H1 (cell line): ENCODE results near the gene HOXA11. TPM values are rescaled to one million over a fixed set of nuclear protein-coding genes. Genes with fewer than 3 reads are reported as not detected.

ENCODE experiments used
- CHD7 ChIP-seq: fragments of 300-600 bp; sonication (generic); IDR thresholded peaks from 2 replicates; pipeline ENCODE4 v1.7.1; 2012; ENCODE audit warnings: low read length, moderate library complexity, mild to moderate bottlenecking, inconsistent platforms; ENCODE audit not compliant: insufficient replicate concordance
- CTCF ChIP-seq, 3 experiments: IDR thresholded peaks; 1 replicate in 2 of 3; 2 replicates in 1 of 3; pipeline versions ENCODE4 v1.5.1 to v1.6.1; 2011; ENCODE audit warnings: low read length in 3 of 3, mild to moderate bottlenecking in 3 of 3, inconsistent platforms in 2 of 3, low read depth in 1 of 3, moderate library complexity in 1 of 3; ENCODE audit not compliant: insufficient read depth in 1 of 3; ENCODE audit errors: control extremely low read depth in 1 of 3
- HDAC6 ChIP-seq: IDR thresholded peaks from one replicate; pipeline ENCODE4 v1.7.1; 2012; ENCODE audit warnings: low read depth, mild to moderate bottlenecking, inconsistent platforms, low read length, moderate library complexity
- KDM4A ChIP-seq: IDR thresholded peaks from one replicate; pipeline ENCODE4 v1.7.1; 2012; ENCODE audit warnings: low read depth, mild to moderate bottlenecking, moderate library complexity, low read length, inconsistent platforms; ENCODE audit not compliant: severe bottlenecking
- NANOG ChIP-seq: IDR thresholded peaks from 2 replicates; pipeline ENCODE4 v1.6.1; 2011; ENCODE audit warnings: low read length, low read depth, mild to moderate bottlenecking, inconsistent platforms; ENCODE audit not compliant: insufficient read depth, poor library complexity, severe bottlenecking
- RXRA ChIP-seq: IDR thresholded peaks from 2 replicates; pipeline ENCODE4 v1.6.1; 2011; ENCODE audit warnings: low read depth, mild to moderate bottlenecking, low read length, moderate library complexity; ENCODE audit not compliant: insufficient read depth
- ZNF274 ChIP-seq: IDR thresholded peaks from 2 replicates; pipeline ENCODE4 v1.7.0; 2012; ENCODE audit warnings: low read length, borderline replicate concordance; ENCODE audit errors: extremely low read depth
- polyA plus RNA-seq, 7 experiments: library from polyadenylated mRNA; depleted of rRNA in 3 of 7; stranded (reverse) in 5 of 7; unstranded in 2 of 7; fragments of >200 nt in 5 of 7; fragments of 200-250 nt in 2 of 7; gene quantifications; 1 replicate in 5 of 7; 2 replicates in 1 of 7; 4 replicates in 1 of 7; pipeline versions ENCODE4 v1.2.1 to v1.2.3, GENCODE V29; 2011 to 2013; ENCODE audit warnings: missing spikeins in 2 of 7, mixed read lengths in 2 of 7
- total RNA-seq: library from RNA; stranded (reverse); fragmentation: NEBNext Ultra II Directional; extraction: Animal tissue kit (Norgen Biotek cat#: 25700); gene quantifications from 2 replicates; pipeline ENCODE4 v1.2.1, GENCODE V29; 2021

The HOXA11 gene
- total and polyA plus RNA-seq, 2 of the 8 experiments (the other 6 are each of a cell fraction or from before 2014, with no cell fraction given): not detected

- TF ChIP-seq ZNF274 (no peak), CTCF (IDR thresholded peaks at IDR 0.05; ENCODE audit: control extremely low read depth in 1 of 3, insufficient read depth in 1 of 3, low read depth in 1 of 3, low read length in 3 of 3) (no peak), NANOG (no peak), KDM4A (no peak), RXRA (no peak), CHD7 (no peak), HDAC6 (no peak)
Observed at GRCh38 chr7:27141137-27141922, 43.7 kb downstream of the HOXA11 start (continued).
